Ishikawa (cell line): ENCODE measurements around the gene KLHDC10.
"Not testable (repeated sequence)": the region's sequence is repeated elsewhere in the genome, so short reads cannot be mapped to it uniquely, and the experiment has no call there.

ENCODE experiments used
- CREB1 ChIP-seq: IDR thresholded peaks from 2 replicates; pipeline ENCODE4 v1.6.1; 2012; ENCODE audit warnings: low read depth
- EP300 ChIP-seq: IDR thresholded peaks from 2 replicates; pipeline ENCODE4 v1.6.1; 2012; ENCODE audit warnings: borderline replicate concordance
- RAD21 ChIP-seq: IDR thresholded peaks from 2 replicates; pipeline ENCODE4 v1.6.1; 2012; ENCODE audit warnings: low read depth
- TAF1 ChIP-seq: IDR thresholded peaks from 2 replicates; pipeline ENCODE4 v1.6.1; 2012; ENCODE audit warnings: low read depth, mild to moderate bottlenecking
- TCF12 ChIP-seq: IDR thresholded peaks from 2 replicates; pipeline ENCODE4 v1.6.1; 2012; ENCODE audit warnings: low read depth
- TEAD4 ChIP-seq: IDR thresholded peaks from 2 replicates; pipeline ENCODE4 v1.6.1; 2012
- ZBTB7A ChIP-seq: IDR thresholded peaks from 2 replicates; pipeline ENCODE4 v1.6.1; 2012; ENCODE audit warnings: low read depth
- TF ChIP-seq, protein P1 (sequence below): IDR thresholded peaks from 2 replicates; pipeline ENCODE4 v1.6.1; 2012
- TF ChIP-seq, protein P2 (sequence below): IDR thresholded peaks from 2 replicates; pipeline ENCODE4 v1.6.1; 2012
- TF ChIP-seq, protein P3 (sequence below): IDR thresholded peaks from 2 replicates; pipeline ENCODE4 v1.6.1; 2012; ENCODE audit warnings: low read depth, mild to moderate bottlenecking

DNA sequence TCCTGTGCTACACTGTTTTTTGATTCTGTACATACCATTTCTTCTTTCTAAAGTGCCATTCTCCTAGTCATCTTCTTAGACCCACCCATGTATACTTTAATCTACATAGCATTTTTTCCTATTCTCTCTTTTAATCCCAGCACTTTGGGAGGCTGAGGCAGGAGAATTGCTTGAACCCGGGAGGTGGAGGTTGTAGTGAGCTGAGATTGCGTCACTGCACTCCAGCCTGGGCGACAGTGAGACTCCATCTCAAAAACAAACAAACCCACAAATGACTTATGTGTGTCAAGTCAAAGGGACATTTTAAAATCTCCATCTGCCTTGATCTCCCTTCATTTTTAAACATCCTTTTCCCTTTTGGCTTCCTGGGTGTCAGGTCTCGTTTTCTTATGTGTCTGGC lies 13.2 kb downstream of the KLHDC10 start:
- not testable (repeated sequence) for TF ChIP-seq RAD21, TAF1, TCF12, TEAD4, EP300, ZBTB7A, CREB1
- TF ChIP-seq, protein P1, sequence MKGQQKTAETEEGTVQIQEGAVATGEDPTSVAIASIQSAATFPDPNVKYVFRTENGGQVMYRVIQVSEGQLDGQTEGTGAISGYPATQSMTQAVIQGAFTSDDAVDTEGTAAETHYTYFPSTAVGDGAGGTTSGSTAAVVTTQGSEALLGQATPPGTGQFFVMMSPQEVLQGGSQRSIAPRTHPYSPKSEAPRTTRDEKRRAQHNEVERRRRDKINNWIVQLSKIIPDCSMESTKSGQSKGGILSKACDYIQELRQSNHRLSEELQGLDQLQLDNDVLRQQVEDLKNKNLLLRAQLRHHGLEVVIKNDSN = not testable (repeated sequence)
- TF ChIP-seq, protein P2, sequence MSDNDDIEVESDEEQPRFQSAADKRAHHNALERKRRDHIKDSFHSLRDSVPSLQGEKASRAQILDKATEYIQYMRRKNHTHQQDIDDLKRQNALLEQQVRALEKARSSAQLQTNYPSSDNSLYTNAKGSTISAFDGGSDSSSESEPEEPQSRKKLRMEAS = not testable (repeated sequence)
- TF ChIP-seq, protein P3, sequence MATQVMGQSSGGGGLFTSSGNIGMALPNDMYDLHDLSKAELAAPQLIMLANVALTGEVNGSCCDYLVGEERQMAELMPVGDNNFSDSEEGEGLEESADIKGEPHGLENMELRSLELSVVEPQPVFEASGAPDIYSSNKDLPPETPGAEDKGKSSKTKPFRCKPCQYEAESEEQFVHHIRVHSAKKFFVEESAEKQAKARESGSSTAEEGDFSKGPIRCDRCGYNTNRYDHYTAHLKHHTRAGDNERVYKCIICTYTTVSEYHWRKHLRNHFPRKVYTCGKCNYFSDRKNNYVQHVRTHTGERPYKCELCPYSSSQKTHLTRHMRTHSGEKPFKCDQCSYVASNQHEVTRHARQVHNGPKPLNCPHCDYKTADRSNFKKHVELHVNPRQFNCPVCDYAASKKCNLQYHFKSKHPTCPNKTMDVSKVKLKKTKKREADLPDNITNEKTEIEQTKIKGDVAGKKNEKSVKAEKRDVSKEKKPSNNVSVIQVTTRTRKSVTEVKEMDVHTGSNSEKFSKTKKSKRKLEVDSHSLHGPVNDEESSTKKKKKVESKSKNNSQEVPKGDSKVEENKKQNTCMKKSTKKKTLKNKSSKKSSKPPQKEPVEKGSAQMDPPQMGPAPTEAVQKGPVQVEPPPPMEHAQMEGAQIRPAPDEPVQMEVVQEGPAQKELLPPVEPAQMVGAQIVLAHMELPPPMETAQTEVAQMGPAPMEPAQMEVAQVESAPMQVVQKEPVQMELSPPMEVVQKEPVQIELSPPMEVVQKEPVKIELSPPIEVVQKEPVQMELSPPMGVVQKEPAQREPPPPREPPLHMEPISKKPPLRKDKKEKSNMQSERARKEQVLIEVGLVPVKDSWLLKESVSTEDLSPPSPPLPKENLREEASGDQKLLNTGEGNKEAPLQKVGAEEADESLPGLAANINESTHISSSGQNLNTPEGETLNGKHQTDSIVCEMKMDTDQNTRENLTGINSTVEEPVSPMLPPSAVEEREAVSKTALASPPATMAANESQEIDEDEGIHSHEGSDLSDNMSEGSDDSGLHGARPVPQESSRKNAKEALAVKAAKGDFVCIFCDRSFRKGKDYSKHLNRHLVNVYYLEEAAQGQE = not testable (repeated sequence)
